ENCODE measurements around the gene CMA1. TPM values are rescaled to one million over a fixed set of nuclear protein-coding genes. Genes with fewer than 3 reads are reported as not detected.

The CMA1 gene
- total and polyA plus RNA-seq, 2 experiments from 2014 or later, result not detected

- Histone ChIP-seq H4K20me1 (ENCODE audit: insufficient read depth) (no peaks in the 10 kb centered on the region), H3K4me1 (ENCODE audit: insufficient read depth) (no peaks in the 10 kb centered on the region), H3K9ac (no peak overlapping the region), H3K4me3 (no peak overlapping the region), H3K27ac (no peak overlapping the region), H3K9me3 (ENCODE audit: low read depth) (no peaks in the 10 kb centered on the region), H3K4me2 (ENCODE audit: unreplicated experiment) (no peak overlapping the region), H2AFZ (no peak overlapping the region), H3K79me2 (ENCODE audit: insufficient read depth) (no peaks in the 10 kb centered on the region), H3K27me3 (replicated peaks; ENCODE audit: insufficient read depth) (no peaks in the 10 kb centered on the region), H3F3A (ENCODE audit: insufficient read depth) (no peaks in the 10 kb centered on the region), H3K9me2 (ENCODE audit: insufficient read depth) (peaks cover 3% of the 10 kb centered on the region; the same call in 1 of the 2 replicates), H3K36me3 (ENCODE audit: low read depth) (no peaks in the 10 kb centered on the region)
- WGBS, 2 experiments (ENCODE audit: low coverage in 1 of 2, low lambda C conversion rate in 2 of 2, missing lambda C conversion rate in 2 of 2), result 61 to 63% methylated on average over 4 of the region's 4 CpGs
- DNase-seq, result no peak
- in situ Hi-C loops (cut with MboI), result no loop called here
- TF ChIP-seq EZH2 (IDR thresholded peaks at IDR 0.05; ENCODE audit: insufficient read depth, poor library complexity, severe bottlenecking), result no peak
- TF ChIP-seq EZH2phosphoT487 (IDR thresholded peaks at IDR 0.05; ENCODE audit: insufficient read depth, low read depth), result no peak
These were observed 43.9 kb downstream of the CMA1 start for GRCh38 chr14:24463884-24464785.

- WGBS, 2 experiments (ENCODE audit: low coverage in 1 of 2, low lambda C conversion rate in 2 of 2, missing lambda C conversion rate in 2 of 2), result 69 to 72% methylated on average over 5 of the region's 5 CpGs
- Histone ChIP-seq H3K27me3 (replicated peaks; ENCODE audit: insufficient read depth) (no peaks in the 10 kb centered on the region), H3K9me3 (ENCODE audit: low read depth) (no peaks in the 10 kb centered on the region), H3K4me3 (no peak overlapping the region), H3K27ac (no peak overlapping the region), H2AFZ (no peak overlapping the region), H3K9ac (no peak overlapping the region), H3K4me2 (ENCODE audit: unreplicated experiment) (no peak overlapping the region), H3K4me1 (ENCODE audit: insufficient read depth) (no peaks in the 10 kb centered on the region), H4K20me1 (ENCODE audit: insufficient read depth) (no peaks in the 10 kb centered on the region), H3K79me2 (ENCODE audit: insufficient read depth) (no peaks in the 10 kb centered on the region), H3F3A (ENCODE audit: insufficient read depth) (no peaks in the 10 kb centered on the region), H3K36me3 (ENCODE audit: low read depth) (no peaks in the 10 kb centered on the region), H3K9me2 (ENCODE audit: insufficient read depth) (peaks cover 3% of the 10 kb centered on the region; the same call in 1 of the 2 replicates)
- TF ChIP-seq EZH2 (IDR thresholded peaks at IDR 0.05; ENCODE audit: insufficient read depth, poor library complexity, severe bottlenecking) (no peak), EZH2phosphoT487 (IDR thresholded peaks at IDR 0.05; ENCODE audit: insufficient read depth, low read depth) (no peak)
- in situ Hi-C loops (cut with MboI), result no loop called here
- no peak for DNase-seq
These were observed 44.8 kb downstream of the CMA1 start for GRCh38 chr14:24463017-24463883.

GRCh38 chr14:24461336-24461735, 46.7 kb downstream of the CMA1 start:
- Histone ChIP-seq H3K4me3 (no peak overlapping the region), H3K27me3 (replicated peaks; ENCODE audit: insufficient read depth) (no peaks in the 10 kb centered on the region), H3K9ac (no peak overlapping the region), H3K27ac (no peak overlapping the region), H4K20me1 (ENCODE audit: insufficient read depth) (no peaks in the 10 kb centered on the region), H3K9me2 (ENCODE audit: insufficient read depth) (peaks cover 3% of the 10 kb centered on the region; the same call in 1 of the 2 replicates), H2AFZ (no peak overlapping the region), H3K9me3 (ENCODE audit: low read depth) (no peaks in the 10 kb centered on the region), H3K79me2 (ENCODE audit: insufficient read depth) (no peaks in the 10 kb centered on the region), H3F3A (ENCODE audit: insufficient read depth) (no peaks in the 10 kb centered on the region; the same call in 1 of the 2 replicates), H3K4me1 (ENCODE audit: insufficient read depth) (no peaks in the 10 kb centered on the region), H3K36me3 (ENCODE audit: low read depth) (no peaks in the 10 kb centered on the region), H3K4me2 (ENCODE audit: unreplicated experiment) (no peak overlapping the region)
- DNase-seq, result no peak
- TF ChIP-seq EZH2phosphoT487 (IDR thresholded peaks at IDR 0.05; ENCODE audit: insufficient read depth, low read depth), result no peak
- no peak for TF ChIP-seq EZH2 (IDR thresholded peaks at IDR 0.05; ENCODE audit: insufficient read depth, poor library complexity, severe bottlenecking)
- in situ Hi-C loops (cut with MboI), result no loop called here

- in situ Hi-C loops (cut with MboI), result no loop called here
- no peaks in the 10 kb centered on the region; the same call in 1 of the 2 replicates for H3F3A ChIP-seq (ENCODE audit: insufficient read depth)
- no peak for TF ChIP-seq EZH2 (IDR thresholded peaks at IDR 0.05; ENCODE audit: insufficient read depth, poor library complexity, severe bottlenecking)
- TF ChIP-seq EZH2phosphoT487 (IDR thresholded peaks at IDR 0.05; ENCODE audit: insufficient read depth, low read depth), result no peak
- WGBS, 2 experiments (ENCODE audit: low coverage in 1 of 2, low lambda C conversion rate in 2 of 2, missing lambda C conversion rate in 2 of 2), result 92 to 96% methylated on average over 3 of the region's 3 CpGs
- H3K27ac ChIP-seq, result no peak overlapping the region
- H3K4me2 ChIP-seq (ENCODE audit: unreplicated experiment), result no peak overlapping the region
- H3K9me3 ChIP-seq (ENCODE audit: low read depth), result no peaks in the 10 kb centered on the region
- no peaks in the 10 kb centered on the region for H3K36me3 ChIP-seq (ENCODE audit: low read depth)
- DNase-seq, result no peak
- no peak overlapping the region for H3K9ac ChIP-seq
- no peaks in the 10 kb centered on the region for H3K4me1 ChIP-seq (ENCODE audit: insufficient read depth)
- H3K27me3 ChIP-seq (replicated peaks; ENCODE audit: insufficient read depth), result no peaks in the 10 kb centered on the region
- no peaks in the 10 kb centered on the region for H3K79me2 ChIP-seq (ENCODE audit: insufficient read depth)
- H3K4me3 ChIP-seq, result no peak overlapping the region
- no peaks in the 10 kb centered on the region for H4K20me1 ChIP-seq (ENCODE audit: insufficient read depth)
- H2AFZ ChIP-seq, result no peak overlapping the region
- H3K9me2 ChIP-seq (ENCODE audit: insufficient read depth), result peaks cover 3% of the 10 kb centered on the region; the same call in 1 of the 2 replicates
These were observed 48.7 kb downstream of the CMA1 start for GRCh38 chr14:24459331-24459730.

All from GM23248 (cell line).